Large intestine (tissue), 3 donors: Measurements from ENCODE around the gene TRAF3IP3. TPM values are rescaled to one million over a fixed set of nuclear protein-coding genes. Genes with fewer than 3 reads are reported as not detected.

ENCODE experiments used
- DNase-seq, 2 donors: peaks; one replicate each; pipeline versions ENCODE4 v3.0.0 to v3.0.0-alpha.2; 2013
- H3K27ac ChIP-seq: one replicate; pipeline ENCODE4 v1.5.1; 2013; ENCODE audit warnings: low read length
- H3K27me3 ChIP-seq: 2 replicates; pipeline ENCODE4 v1.6.1; 2013; ENCODE audit warnings: low read length; ENCODE audit not compliant: control insufficient read depth, insufficient read depth
- H3K36me3 ChIP-seq: 2 replicates; pipeline ENCODE4 v1.6.1; 2013; ENCODE audit warnings: low read length; ENCODE audit not compliant: control insufficient read depth, insufficient read depth
- H3K4me1 ChIP-seq: one replicate; pipeline ENCODE4 v1.6.1; 2013; ENCODE audit warnings: low read length; ENCODE audit not compliant: control insufficient read depth, insufficient read depth
- H3K4me3 ChIP-seq: one replicate; pipeline ENCODE4 v1.5.1; 2013; ENCODE audit warnings: low read length
- H3K9me3 ChIP-seq: one replicate; pipeline ENCODE4 v1.6.1; 2013; ENCODE audit warnings: mild to moderate bottlenecking, low read depth, low read length, moderate library complexity; ENCODE audit not compliant: control insufficient read depth
- WGBS: methylation state at CpG from one replicate; pipeline ENCODE4 v1.1.5; 2013; ENCODE audit warnings: low lambda C conversion rate; ENCODE audit not compliant: insufficient coverage; 5-methylcytosine and 5-hydroxymethylcytosine counted together
- polyA plus RNA-seq: library from polyadenylated mRNA; unstranded; fragments of 120-200 nt; gene quantifications from one replicate; pipeline ENCODE4 v1.2.1, GENCODE V29; 2013

Gene TRAF3IP3
- polyA plus RNA-seq, 1 donor, result 21.0 TPM

DNA sequence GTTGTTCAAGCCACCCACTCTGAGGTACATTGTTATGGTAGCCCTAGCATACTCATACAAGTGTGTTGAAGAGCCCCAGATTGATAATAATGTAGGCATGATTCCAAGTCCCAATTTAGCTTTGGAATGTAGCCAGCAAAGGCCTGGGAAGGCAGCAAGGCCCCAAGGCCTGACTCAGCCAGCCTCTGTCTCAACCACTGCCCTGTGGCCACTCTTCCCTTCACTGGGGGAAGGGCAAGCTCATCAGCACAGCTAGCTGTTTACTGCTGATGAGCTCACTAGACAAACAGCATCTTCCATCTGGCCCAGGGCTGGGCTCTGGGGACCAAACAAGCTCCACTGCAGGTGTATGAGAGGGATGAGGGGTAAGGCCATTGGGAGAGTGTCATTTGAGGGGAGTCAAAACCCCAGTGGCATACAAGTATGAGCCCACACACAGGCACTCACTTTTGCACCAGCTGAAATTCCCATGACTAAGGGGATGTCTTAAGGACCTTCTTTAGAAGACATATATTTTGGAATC is 52.3 kb downstream of the TRAF3IP3 start:
- H3K27me3 ChIP-seq, result no peaks in the 10 kb centered on the region
- peak; percentile 90 to 94 for DNase-seq
- H3K4me3 ChIP-seq, result no peak overlapping the region
- no peaks in the 10 kb centered on the region for H3K9me3 ChIP-seq
- peak overlapping the region; percentile 95 for H3K27ac ChIP-seq
- peaks cover 43% of the 10 kb centered on the region for H3K4me1 ChIP-seq
- no peaks in the 10 kb centered on the region for H3K36me3 ChIP-seq

DNA sequence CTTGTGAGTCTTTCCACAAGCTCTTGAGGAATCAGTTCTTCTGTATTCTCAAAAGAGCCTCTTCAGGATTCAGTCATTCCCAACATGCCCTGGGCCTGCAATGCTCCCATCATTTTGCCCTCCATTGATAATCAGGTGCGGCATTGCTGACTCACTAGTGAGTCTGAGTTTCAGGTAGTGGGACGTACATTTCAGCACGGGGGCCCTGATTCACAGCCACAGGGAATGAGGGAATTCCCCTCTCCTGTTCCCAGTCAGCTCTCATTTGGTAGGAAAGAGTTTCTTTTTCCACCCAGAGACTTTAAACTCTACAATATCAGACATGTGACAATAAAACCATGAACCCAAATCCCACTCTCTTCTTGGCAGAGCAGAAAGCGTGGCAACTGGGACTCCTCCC is 53.8 kb downstream of the TRAF3IP3 start:
- Histone ChIP-seq H3K4me3 (no peak overlapping the region), H3K4me1 (peaks cover 36% of the 10 kb centered on the region), H3K36me3 (no peaks in the 10 kb centered on the region), H3K27ac (peak overlapping the region; percentile 71), H3K9me3 (no peaks in the 10 kb centered on the region), H3K27me3 (no peaks in the 10 kb centered on the region)
- WGBS, result no CpG with 5 or more reads among the region's 4 CpGs
- peak; percentile 67 to 87 for DNase-seq

DNA sequence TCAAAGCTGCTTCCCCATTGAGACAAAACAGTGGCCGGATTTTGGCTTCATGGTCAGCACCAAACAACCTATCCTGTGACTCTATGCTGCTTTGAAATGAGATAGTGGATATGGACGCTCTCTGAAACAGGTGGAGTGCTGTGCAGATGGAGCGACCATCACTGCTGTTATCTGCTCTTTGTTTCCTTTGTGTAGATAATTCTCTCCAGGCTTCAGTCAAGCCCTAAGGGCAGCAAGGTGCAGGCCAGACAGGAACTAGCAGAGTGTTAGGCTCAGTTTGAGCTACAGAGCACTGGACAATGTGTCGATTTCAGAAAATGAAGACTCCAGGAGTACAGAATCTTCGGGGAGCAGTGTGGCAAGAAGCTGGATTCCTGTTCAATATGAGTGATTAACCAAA is 54.9 kb downstream of the TRAF3IP3 start:
- Histone ChIP-seq H3K9me3 (no peaks in the 10 kb centered on the region), H3K36me3 (no peaks in the 10 kb centered on the region), H3K27ac (no peak overlapping the region), H3K4me3 (no peak overlapping the region), H3K4me1 (peaks cover 36% of the 10 kb centered on the region), H3K27me3 (no peaks in the 10 kb centered on the region)
- DNase-seq, result no peak
- no CpG with 5 or more reads among the region's 5 CpGs for WGBS

DNA sequence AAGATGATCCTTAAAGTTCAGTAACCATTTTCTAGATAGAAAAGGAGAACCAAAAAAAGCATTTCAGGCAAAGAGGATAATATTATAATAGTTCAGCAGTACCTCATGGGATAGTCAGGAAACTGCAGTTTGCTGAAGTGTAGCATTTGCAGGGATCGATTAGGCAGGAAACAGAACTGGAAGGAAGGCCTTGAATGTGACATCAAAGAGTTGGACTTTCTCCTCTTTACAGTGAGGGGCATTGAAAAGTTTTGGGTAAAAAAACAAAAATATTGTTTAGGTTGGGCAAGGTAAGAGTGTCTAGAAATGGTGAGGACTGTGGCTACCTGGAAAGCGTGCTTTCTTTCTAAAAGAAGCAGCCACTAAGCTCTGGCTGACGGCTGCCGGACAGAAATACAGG is 58.0 kb downstream of the TRAF3IP3 start:
- 83% methylated on average over 1 of the region's 4 CpGs for WGBS
- Histone ChIP-seq H3K4me3 (no peak overlapping the region), H3K27me3 (no peaks in the 10 kb centered on the region), H3K36me3 (no peaks in the 10 kb centered on the region), H3K9me3 (no peaks in the 10 kb centered on the region), H3K4me1 (peaks cover 11% of the 10 kb centered on the region), H3K27ac (no peak overlapping the region)
- DNase-seq, result no peak

DNA sequence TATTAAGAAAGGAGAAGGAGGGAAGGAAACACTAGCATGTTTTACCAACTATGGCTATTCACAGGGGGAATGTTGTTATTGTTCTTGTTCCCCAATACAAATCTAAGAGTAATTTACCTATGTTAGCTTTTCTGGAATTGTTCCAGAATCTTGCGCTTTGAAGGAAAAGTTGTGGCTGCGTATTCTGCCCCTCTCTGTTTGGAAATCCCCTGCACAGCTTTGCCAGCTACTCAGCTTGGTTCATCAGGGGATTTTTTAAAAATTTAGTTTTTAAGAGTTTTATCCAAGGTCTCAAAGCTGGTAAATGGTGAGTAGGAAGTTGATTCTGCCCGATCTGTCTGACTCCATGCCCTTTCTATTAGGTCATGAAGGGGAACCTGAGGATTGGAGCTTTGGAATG is 59.6 kb downstream of the TRAF3IP3 start:
- no peaks in the 10 kb centered on the region for H3K9me3 ChIP-seq
- H3K36me3 ChIP-seq, result no peaks in the 10 kb centered on the region
- WGBS, result 100% methylated on average over 1 of the region's 3 CpGs
- H3K27me3 ChIP-seq, result no peaks in the 10 kb centered on the region
- H3K4me3 ChIP-seq, result no peak overlapping the region
- DNase-seq, result no peak
- no peak overlapping the region for H3K27ac ChIP-seq
- H3K4me1 ChIP-seq, result peaks cover 10% of the 10 kb centered on the region

DNA sequence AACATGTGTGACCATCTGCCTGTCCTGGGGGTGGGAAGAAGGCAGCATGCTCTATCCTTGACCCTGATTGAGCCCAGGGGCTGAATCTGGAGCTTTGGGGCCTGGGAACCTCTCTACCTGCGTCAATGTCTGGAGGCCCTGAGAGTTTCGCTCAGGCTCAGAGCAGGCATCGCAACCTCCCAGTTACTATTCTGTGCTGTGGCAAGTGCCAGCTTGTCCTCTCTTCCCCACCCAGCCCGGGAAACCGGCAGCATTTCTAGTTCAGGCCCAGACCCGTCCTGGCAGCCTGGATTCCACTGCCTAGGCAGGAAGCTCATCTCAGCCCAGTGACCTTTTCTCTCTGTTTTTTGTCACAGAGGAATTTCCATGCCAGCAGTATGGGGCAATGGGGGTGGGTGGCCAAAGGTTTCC is 60.1 kb downstream of the TRAF3IP3 start:
- no peaks in the 10 kb centered on the region for H3K9me3 ChIP-seq
- no peak overlapping the region for H3K27ac ChIP-seq
- no peaks in the 10 kb centered on the region for H3K36me3 ChIP-seq
- no peak for DNase-seq
- WGBS, result no CpG with 5 or more reads among the region's 6 CpGs
- peaks cover 10% of the 10 kb centered on the region for H3K4me1 ChIP-seq
- H3K4me3 ChIP-seq, result no peak overlapping the region
- H3K27me3 ChIP-seq, result no peaks in the 10 kb centered on the region

DNA sequence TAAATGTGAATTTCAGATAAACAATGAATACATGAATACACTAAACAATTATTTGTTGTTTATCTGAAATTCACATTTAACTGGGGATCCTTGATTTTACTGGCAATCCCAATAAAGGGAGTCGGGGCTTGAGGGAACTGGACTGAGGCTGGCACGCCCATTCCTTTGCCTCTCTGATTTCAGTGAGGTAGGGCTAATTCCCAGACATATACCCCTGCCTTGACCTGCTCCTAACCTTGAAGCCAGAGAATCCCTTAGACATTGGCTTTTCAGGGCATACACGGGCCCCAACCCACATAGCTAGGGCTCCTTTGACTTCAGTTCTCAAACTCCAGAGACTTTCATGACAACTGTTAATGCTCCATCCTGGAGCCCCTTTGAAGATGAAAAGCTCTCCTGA is 61.1 kb downstream of the TRAF3IP3 start:
- no peaks in the 10 kb centered on the region for H3K27me3 ChIP-seq
- no peak overlapping the region for H3K27ac ChIP-seq
- no CpG with 5 or more reads among the region's 3 CpGs for WGBS
- no peak for DNase-seq
- H3K9me3 ChIP-seq, result no peaks in the 10 kb centered on the region
- H3K4me3 ChIP-seq, result no peak overlapping the region
- H3K36me3 ChIP-seq, result no peaks in the 10 kb centered on the region
- H3K4me1 ChIP-seq, result peaks cover 10% of the 10 kb centered on the region

DNA sequence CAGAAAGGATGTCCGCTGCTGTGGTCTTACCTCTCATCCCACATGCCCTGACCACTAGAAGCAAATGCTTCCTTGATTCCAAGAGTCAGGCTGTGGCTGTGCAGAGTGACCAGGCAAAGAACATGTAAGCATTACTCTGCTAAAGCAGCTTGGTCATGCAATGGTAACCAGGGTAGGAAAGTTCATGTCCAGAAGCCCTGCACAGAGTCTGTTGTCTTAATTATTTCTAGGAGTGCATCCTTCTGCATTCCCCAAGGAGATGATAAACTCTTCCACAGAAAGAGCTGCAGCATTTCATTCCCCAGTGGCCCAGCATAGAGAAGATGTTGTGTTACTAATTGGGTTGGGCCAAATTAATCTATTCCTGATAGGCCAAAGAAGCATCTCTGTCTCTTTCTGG is 61.8 kb downstream of the TRAF3IP3 start:
- Histone ChIP-seq H3K9me3 (no peaks in the 10 kb centered on the region), H3K27me3 (no peaks in the 10 kb centered on the region), H3K4me3 (no peak overlapping the region), H3K27ac (no peak overlapping the region), H3K4me1 (peaks cover 12% of the 10 kb centered on the region), H3K36me3 (no peaks in the 10 kb centered on the region)
- DNase-seq, result no peak
- WGBS, result no CpG with 5 or more reads among the region's 1 CpG

DNA sequence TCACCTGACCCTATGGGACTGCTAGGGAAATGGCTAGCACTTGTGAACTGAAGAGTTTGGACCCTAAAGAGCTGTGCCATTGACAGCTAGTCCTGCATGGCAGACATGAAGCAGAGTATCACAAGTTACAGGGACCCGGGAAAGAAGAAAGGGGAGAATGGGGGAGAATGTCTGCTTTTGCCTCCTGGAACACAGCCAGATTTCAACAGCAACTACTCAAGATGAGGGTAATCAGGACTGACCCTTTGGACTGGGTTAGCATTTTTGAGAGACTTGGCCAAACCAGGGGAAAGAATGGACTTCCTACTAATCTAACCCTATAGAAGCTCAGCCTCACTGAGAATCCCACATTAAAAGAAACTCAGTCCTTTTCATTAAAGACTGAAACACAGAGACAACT is 63.2 kb downstream of the TRAF3IP3 start:
- no peaks in the 10 kb centered on the region for H3K36me3 ChIP-seq
- peak overlapping the region; percentile 2 for H3K27ac ChIP-seq
- DNase-seq, result peak in 1 of 2 donors; percentile 63
- H3K9me3 ChIP-seq, result no peaks in the 10 kb centered on the region
- no CpG with 5 or more reads among the region's 1 CpG for WGBS
- no peak overlapping the region for H3K4me3 ChIP-seq
- H3K4me1 ChIP-seq, result peaks cover 15% of the 10 kb centered on the region
- no peaks in the 10 kb centered on the region for H3K27me3 ChIP-seq

DNA sequence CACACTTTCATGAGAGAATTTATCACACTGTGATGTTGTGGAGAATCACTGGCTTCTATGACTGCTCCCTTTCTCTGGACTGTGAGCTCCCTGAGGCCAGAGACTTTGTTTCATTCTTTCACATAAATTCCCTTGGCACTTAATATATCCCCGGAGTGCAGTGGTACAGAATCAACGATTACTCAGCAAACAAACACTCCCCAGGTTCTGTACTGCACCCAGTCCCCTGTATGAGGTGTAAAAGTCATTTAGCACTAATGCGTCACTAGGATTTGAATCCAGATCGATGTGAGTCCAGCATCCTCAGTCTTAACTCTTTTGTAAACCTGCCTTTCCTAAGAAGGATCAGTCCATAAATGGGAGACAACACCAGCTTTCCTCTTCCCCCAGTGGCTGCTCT is 65.1 kb downstream of the TRAF3IP3 start:
- Histone ChIP-seq H3K4me1 (peaks cover 15% of the 10 kb centered on the region), H3K27ac (no peak overlapping the region)
- DNase-seq, result no peak

DNA sequence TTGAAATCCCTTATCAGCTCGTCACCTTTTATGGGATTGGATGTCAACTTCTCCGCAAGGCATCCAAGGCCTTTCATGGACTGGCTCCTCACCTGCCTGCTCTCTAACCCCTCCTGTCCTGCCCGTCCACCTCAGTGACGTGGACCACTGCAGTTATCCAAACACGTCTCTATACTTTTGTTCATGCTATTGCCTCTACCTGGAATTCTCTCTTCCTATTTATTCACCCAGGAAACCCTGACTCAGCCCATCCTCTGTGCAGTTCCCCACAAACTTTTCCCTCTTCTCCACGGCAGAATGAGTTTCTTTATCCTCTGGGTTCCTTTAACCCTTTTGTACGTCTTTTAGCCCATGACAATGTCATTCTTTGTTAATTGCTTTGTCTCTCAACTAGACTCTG is 66.9 kb downstream of the TRAF3IP3 start:
- peak in 1 of 2 donors; percentile 9 for DNase-seq
- Histone ChIP-seq H3K4me3 (no peak overlapping the region), H3K36me3 (no peaks in the 10 kb centered on the region), H3K4me1 (peaks cover 15% of the 10 kb centered on the region), H3K27ac (no peak overlapping the region), H3K27me3 (no peaks in the 10 kb centered on the region), H3K9me3 (no peaks in the 10 kb centered on the region)
- WGBS, result 63% methylated on average over 4 of the region's 7 CpGs

More for the DNA sequence above, 65.1 kb downstream of the TRAF3IP3 start:
- no peaks in the 10 kb centered on the region for H3K9me3 ChIP-seq
- WGBS, result no CpG with 5 or more reads among the region's 4 CpGs
- no peaks in the 10 kb centered on the region for H3K27me3 ChIP-seq
- H3K4me3 ChIP-seq, result no peak overlapping the region
- no peaks in the 10 kb centered on the region for H3K36me3 ChIP-seq
